Fibroblast of skin of right quadriceps (primary cell): ENCODE measurements around the gene CEBPZ.
"Not testable (repeated sequence)": the region's sequence is repeated elsewhere in the genome, so short reads cannot be mapped to it uniquely, and the experiment has no call there.

Experiments
- DNase-seq: peaks from one replicate; pipeline ENCODE4 v3.0.0-alpha.2; 2013

The CEBPZ gene

GRCh38 chr2:37223131-37223530, 8.3 kb downstream of the CEBPZ start:
- no peak for DNase-seq

DNA sequence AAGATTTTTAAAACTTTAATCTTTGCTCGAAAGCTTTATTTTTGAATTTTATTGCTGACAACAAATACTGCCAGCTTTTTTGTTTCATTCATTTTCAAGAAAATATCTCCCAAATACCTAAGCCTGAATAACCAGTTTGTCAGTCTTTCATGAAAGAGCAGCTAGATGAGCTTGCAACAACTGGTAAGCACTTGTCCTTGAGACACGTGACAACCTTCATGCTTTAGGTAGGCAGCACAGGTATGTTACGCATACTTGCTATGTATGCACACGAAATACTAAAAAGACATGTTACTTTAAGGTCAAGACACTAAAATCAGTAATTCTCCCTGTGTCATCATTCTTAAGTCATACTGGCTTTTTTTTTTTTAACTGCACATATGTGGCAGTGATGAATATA, 12.3 kb downstream of the CEBPZ start:
- no peak for DNase-seq

DNA sequence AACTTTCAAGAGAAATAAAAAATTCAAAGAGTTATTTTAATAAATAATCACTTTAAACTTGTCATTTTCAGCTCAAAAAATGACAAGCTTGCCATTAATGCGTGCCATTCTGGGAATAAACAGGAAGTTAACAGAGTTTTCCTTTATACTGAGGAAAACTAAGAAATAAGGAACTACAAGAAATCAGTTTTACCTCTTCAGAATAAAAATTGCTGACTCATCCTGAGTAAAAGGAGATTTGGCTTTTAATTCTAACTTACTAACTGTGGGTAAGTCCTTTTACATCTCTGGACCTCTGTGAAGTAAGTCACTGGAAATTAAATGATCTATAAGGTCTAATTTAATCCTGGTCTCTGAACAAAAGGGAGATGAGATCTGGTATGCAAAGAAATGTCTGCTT, 16.1 kb downstream of the CEBPZ start:
- no peak for DNase-seq

DNA sequence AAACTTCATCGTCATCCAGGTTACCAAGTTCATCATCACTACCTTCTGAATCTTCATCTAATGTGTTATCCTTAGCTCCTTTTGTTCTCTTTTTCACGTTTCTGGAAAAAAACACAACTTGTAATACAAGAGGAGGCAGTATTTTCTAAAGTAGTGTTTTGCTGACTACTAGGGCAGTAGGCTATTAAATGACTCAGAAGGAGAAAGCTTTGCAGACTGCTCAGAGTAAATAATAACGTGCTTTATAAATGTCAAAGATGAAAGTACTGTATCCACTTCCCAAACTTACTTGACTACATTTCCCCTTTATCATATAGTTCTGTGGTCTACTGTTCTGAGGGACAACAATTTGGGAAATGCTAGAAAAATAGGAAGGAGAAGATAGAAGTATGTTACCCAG, 19.5 kb downstream of the CEBPZ start:
- no peak for DNase-seq

GRCh38 chr2:37211212-37211611, 20.2 kb downstream of the CEBPZ start:
- DNase-seq, result no peak

GRCh38 chr2:37206760-37207159, 24.6 kb downstream of the CEBPZ start:
- not testable (repeated sequence) for DNase-seq

DNA sequence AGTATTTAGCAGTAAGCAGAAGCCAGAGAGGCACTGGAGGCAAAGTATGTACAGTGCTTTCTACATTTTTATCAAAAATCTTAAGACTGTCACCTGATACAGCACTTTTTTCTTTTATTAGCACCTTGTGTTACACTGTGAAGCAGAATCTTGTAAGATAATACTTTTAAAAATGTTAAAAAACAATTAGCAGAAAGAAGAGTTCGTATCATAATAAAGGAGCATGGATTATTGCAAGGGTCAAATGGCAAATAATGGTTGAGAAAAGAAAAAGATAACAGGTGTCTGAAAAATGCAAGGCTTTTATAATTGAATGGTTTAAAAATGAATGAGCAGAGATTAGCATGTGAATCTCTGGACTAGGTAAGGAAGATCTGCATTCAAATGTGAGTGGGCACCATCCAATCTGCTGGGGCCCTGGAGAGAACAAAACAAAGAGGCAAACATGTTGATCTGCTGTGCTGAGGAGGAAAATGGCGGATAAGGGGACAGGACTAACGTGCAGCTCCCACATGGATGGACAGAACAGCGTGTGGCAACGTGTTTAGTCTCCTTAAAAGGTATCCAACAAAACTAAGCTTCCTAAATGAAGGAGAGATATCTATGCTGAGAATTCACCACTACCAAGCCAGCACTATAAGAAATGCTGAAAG, 25.6 kb downstream of the CEBPZ start:
- DNase-seq, result no peak

- not testable (repeated sequence) for DNase-seq
Observed at GRCh38 chr2:37205071-37205661, 26.2 kb downstream of the CEBPZ start.

- DNase-seq, result no peak
Observed at GRCh38 chr2:37203708-37204107, 27.7 kb downstream of the CEBPZ start.

GRCh38 chr2:37201766-37202165, 29.6 kb downstream of the CEBPZ start:
- DNase-seq, result peak; percentile 43

- no peak for DNase-seq
Observed at GRCh38 chr2:37201208-37201607, 30.2 kb downstream of the CEBPZ start.

DNA sequence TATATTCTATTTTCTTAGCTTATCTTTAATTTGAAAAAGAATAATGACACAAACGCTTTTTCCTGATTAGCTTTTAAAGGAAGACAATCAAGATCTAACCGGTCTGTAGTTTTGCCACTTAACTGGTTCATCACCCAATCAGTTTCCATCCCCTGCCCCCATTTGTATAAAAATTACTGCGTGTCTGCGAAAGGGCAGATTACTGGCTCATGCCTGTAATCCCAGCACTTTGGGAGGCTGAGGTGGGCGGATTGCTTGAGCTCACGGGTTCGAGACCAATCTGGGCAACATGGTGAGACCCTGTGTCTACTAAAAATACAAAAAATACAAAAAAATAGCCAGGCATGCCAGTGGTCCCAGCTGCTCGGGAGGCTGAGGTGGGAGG, 32.7 kb downstream of the CEBPZ start:
- DNase-seq, result no peak

- DNase-seq, result peak; percentile 75
Observed at GRCh38 chr2:37196320-37197195, 34.8 kb downstream of the CEBPZ start, which contains the start of gene CEBPZOS. Gene CEBPZOS, plus strand, starts transcription at chr2:37196496. Its CDS starts 3,209 bp downstream, at chr2:37199705.

DNA sequence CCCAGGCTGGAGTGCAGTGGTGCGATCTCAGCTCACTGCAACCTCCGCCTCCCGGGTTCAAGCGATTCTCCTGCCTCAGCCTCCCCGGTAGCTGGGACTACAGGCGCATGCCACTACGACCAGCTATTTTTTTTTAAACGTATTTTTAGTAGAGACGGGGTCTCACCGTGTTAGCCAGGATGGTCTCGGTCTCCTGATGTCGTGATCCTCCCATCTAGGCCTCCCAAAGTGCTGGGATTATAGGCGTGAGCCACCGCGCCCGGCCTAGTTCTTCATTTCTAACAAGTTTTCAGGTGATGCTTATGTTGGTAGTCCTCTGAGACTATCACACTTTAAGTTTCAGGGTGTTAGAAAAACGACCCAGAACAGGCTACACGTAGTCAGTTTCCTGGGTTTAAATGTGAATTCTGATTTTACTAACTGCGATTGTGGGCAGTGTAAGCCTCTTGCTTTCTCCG, 35.5 kb downstream of the CEBPZ start:
- DNase-seq, result not testable (repeated sequence)

DNA sequence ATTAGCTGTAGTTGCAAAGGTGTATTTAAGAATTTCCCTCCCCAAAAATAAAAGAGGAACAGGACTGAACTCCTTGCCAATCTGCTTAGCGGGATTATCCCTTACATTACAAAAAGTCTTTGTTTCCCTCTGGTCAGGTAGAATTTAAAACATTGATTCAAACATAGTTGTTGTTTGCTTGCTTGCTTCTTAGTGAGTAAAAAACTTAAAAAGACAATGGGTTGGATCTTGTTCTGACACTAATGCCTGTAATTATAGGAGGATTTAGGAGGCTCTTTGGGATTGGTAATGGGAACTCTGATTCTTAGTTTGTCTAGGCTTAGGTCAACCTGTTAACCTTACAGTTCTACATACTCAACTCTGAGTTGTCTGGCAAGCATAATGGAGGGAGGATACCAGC, 38.8 kb downstream of the CEBPZ start:
- DNase-seq, result no peak

DNA sequence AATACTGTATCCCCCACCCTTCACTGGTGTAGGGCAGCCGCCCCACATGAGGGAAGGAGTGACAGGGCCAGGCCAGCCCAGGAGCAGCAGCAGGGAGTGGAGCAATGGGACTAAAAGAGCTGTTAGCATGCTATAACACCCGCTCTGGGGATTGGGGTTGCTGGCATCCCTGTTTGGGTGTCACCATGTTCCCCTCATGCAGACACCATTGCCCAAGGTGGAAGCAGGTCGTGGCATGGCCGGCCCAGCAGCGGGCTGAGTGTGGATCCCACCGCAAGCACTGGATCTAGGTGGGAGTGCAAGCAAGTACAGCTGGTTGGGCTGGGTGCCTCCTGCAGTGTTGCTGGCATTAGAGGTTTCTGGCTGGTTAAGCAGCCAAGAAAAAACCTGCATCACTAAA, 39.6 kb downstream of the CEBPZ start:
- DNase-seq, result no peak

- no peak for DNase-seq
Observed at GRCh38 chr2:37191253-37191652, 40.1 kb downstream of the CEBPZ start.

DNA sequence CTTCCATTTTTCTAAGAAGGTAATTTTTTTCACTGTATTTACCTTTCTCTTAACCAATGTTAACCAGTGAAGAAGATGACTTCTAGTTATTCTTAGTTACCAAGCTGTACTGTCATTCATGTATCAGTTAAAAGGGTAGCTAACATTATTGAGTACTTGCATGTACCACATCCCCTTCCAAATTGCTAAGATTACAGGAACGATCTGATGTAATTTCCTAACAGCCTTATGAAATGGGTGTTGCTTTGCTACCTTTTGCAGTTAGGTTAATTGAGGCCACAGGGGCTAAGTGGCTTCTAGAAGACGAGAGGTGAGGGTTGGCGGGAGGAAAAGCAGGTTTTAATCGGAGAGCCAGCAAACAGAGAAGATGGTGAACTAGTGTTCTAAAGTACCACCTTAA, 41.1 kb downstream of the CEBPZ start:
- no peak for DNase-seq

GRCh38 chr2:37189452-37190153, 41.8 kb downstream of the CEBPZ start:
- DNase-seq, result peak; percentile 81

DNA sequence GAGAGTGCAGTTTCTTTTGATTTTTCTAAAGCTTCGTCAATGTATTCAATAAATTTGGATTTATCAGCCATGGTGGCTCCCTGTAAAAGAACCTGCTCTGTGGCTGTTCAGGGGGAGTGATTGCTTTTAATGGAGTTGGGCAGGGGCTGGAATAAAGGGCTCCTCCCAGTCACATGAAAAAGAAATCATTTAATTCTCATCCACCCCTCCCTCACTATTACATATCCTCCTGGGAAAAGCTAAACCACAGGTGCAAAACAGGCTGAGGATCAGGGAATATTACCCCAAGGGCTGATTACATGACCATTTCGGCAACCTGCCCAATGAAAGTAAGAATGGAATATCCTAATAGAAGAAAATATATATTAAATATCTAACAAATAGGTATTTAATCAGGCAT, 42.8 kb downstream of the CEBPZ start, which contains the start of gene SULT6B1:
Gene SULT6B1, minus strand, starts transcription at position 101 of the 400 bp plus-strand sequence. Its CDS starts 30 bp downstream, at position 71.
- DNase-seq, result no peak

- DNase-seq, result peak; percentile 63
Observed at GRCh38 chr2:37181726-37182684, 49.4 kb downstream of the CEBPZ start.

DNA sequence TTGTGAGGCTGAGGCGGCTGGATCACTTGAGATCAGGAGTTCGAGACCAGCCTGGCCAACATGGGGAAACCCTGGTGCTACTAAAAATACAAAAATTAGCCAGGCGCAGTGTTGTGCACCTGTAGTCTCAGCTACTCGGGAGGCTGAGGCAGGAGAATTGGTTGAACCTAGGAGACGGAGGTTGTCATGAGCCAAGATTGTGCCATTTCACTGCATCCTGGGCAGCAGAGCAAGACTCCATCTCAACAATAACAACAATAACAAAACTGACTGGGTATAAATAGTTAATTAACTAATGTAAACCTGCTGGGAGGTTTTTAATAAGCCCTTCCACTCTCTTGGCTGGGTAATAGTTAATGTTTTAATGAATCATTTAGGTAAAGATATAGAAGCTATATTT, 50.8 kb downstream of the CEBPZ start:
- no peak for DNase-seq
